ENCODE measurements around the gene ZNF777.
"Not testable (repeated sequence)": the region's sequence is repeated elsewhere in the genome, so short reads cannot be mapped to it uniquely, and the experiment has no call there.

ZNF777 gene

DNA sequence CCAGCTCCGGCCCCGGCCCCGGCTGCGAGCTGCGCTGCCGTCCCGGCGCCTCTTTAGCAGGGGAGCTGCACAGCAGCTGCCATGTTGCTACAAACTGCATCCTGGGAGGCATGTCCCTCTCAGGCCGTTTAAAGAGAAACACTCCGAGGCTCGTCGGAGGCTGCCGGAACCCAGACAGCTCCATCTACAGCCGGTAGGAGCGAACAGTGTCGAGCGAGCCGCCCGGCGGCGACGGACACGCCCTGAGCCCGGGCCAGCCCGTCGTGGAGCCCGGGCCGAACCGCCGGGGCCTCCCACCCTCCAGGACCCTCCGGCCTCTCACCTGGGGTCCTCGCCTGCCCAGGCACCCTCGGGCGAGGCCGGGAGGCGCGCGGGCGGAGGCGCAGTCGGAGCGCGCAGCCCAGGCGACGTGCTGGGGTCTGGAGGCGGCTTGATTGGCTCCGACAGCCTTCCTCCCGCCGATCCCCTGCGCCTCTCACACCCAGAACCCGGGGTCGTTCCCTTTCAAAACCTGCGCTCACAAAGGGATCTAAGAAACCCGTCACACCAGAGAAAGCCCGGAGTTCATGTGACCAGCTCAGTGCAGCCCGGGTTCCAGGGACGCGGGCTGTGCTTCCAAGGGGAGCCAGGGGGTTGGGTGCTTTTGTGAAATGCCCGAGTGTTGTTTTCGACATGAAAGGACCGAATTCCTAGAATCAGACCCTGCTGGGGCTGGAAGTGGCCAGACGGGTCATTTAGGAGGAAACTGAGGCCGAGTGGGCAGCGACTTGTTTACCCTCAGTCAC is at the start of gene ZNF777:
TSS of gene ZNF777 (minus strand) at position 570 of the 785 bp plus-strand sequence. CDS start 5,040 bp downstream, outside the sequence.
- peak; percentile 76 for DNase-seq

DNA sequence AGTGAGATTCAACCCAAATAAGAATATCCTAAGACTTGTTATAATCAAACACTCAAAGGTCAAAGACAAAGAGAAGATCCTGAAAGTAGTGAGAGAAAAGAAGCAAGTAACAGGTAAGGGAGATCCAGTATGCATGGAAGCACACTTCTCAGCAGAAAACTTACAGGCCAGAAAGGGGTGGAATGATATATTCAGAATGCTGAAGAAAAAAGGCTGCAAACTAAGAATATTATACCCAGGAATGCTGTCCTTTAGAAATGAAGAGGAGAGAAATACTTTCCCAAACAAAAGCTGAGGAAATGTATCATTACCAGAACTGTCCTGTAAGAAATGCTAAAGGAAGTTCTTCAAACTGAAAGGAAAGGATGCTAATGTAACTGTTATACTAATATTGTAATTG is 49.4 kb upstream of the ZNF777 start:
- DNase-seq, result no peak

DNA sequence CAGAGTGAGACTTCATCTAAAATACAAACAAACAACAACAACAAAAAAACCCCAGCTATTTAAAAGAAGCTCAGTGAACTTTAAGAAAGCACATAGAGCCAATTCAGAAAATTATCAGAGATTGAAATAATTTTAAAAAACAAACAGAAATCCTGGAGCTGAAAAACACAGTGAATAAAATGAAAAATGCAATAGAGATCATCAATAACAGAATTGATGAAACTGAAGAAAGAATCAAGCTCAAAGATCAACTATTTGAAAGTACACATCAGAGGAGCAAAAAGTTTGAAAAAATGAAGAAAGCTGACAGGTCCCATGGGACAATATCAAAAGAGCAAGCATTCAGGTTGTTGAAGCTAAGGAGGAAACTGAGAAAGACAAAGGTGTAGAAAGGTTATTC is 48.9 kb upstream of the ZNF777 start:
- no peak for DNase-seq

DNA sequence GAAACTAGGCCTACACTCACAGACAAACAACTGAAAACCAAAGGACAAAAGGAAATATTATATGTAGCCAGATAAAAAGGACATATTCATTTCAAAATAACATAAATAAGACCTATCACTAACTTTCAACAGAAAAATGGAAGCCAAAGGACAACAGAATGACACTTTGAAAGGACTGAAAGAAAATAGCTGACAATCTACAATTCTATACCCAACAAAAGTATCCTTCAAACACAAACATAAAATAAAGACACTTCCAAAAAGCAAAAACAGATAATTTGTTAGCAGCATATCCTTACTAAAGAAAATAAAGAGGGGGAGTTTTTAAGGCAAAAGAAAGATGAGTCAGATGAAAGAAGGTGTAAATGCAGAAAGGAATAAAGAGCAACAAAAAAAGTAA is 44.7 kb upstream of the ZNF777 start:
- DNase-seq, result no peak

DNA sequence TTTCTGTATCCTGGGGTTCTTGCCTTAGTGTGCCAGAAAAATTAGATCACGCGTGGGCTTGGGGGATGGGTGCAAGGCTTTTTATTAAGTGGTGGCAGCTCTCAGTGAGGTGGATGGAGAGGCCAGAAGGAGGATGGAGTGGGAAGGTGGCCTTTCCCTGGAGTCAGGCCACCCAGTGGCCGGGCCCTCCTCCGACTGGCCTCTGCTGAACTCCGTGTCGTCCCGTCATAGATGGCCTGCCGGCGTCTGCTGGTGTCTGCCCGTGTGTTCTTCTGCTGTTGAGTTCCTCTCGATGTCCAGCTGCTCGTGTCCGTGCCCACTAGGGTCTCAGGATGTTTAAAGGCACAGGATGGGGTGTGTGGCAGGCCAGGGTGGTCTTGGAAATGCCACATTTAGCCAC is 40.8 kb upstream of the ZNF777 start:
- no peak for DNase-seq

DNA sequence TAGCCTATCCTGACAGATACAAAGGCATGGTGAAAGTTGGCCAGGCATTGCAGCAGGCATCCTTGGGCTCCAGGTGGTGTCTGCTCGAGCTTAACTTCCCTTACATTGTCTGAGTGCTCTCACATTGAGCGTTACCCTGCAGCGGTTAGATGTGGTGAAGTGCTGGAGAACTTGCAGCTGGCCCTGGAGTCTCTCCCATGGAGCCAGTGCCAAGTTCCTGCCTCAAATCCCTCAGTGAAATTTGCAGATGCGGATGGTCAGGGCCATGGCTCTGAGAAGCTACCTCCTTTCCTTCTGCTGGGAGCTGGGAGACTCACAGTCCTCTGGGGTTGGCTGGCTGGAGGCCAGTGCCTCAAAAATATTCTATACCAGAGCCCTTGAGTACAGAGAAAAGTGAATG is 40.0 kb upstream of the ZNF777 start:
- no peak for DNase-seq

DNA sequence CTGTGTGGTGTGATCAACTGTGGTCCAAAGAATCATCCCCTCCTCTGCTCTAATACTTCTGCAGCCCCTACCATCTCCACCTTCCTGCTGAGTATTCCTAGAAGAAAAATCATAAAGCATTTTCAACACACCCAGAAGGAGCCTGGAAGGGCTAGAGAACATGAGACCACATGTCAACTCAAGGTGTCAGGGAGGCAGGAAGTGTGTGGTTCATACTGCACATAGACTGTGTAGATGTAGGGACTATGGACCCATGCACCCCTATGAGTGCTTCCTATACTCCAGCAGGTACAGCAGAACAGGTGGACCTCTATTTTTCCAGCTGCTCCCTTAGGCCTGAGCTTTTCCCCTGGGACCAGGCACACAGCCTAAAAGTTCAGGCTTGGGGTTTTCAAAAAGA is 39.3 kb upstream of the ZNF777 start:
- DNase-seq, result no peak

DNA sequence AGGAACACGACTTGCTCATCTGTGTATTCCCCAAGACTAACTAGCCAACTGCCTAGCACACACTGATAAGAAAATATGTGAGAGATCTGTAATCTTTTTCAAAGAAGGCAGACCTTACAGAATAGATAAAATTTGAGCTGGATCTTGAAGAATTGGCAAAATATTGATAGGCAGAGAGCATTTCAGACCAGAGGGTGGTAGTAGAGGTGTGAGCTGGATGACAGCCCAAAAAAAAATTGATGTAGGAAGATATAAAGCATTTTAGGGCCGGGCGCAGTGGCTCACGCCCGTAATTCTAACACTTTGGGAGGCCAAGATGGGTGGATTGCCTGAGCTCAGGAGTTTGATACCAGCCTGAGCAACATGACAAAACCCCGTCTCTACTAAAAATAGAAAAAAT is 37.9 kb upstream of the ZNF777 start:
- DNase-seq, result no peak

DNA sequence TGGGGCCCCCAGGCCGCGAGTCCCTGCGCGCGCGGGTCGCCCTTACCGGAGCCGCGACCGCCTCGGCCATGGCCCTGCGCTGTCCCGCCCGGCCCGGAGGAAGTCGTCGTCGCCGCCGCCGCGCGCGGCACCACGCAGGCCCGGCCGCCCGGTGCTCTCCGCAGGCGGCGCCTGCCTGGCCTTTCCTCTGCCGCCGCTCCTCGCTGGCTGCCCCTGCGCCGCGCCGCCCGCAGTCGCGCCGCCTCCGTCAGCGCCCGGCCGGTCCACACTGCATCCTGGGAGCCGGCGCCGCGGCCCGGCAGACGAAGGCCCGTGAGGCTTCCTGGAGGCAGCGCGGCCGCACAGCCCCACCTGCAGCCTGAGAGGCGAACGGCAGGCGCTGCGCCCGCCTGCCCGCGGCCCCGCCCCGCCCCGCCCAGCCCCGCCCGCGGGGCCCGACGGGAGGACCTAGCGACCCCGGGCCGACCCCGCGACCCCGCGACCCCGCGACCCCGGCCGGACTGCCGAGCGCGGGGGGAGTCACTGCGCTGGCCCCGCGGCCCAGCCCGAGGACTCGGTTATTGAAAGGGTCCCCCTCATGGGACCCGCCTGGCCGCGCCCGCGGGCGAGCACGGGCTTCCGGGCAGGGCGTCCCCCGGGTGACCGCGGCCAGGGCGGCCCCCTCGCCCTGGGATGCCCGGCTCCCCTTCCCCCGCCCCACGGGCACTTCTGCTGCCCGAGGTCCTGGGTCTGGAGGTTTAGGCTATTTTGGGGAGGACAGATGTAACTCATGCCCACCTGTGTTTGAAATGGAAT is 36.8 kb upstream of the ZNF777 start, which contains the start of gene ZNF746:
TSS of gene ZNF746 (minus strand) at position 343 of the 795 bp plus-strand sequence. CDS start at position 70, 273 bp downstream.
- peak; percentile 86 for DNase-seq

DNA sequence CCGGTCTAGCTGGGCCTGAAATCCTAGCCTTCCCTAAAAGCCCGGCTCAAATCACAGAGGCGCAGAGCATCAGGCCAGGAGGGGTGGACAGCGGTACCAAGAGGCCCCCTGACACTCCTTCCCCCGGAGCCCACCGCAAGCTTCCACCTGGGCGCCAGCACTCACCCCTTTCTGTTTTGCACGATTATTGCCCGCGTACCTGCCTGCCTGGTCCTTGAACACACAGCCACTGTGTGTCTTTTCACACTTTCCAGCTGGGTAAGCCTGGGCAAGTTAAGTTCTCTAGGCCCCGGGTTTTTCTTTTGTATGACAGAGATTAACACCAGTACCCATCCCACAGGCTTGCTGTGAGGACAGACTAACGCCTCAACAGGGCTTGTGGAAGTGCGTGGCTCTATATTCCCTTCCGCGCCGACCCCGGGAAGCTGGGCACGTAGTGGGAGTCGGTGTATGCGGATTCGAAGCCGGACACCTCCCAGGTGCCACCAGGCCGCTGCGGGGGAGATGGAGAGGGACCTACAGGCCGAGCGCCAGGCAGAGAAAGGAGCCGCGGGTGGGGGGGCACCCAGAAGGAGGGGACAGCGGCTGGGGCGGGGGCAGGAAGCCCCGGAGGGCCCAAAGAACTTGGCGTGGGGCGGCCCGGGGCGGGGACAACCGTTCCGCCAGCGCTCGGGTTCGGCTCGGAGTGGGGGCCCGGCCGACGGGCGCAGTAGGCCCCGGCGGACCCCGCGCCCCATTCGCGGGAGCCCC is 36.0 kb upstream of the ZNF777 start:
- peak; percentile 61 for DNase-seq

DNA sequence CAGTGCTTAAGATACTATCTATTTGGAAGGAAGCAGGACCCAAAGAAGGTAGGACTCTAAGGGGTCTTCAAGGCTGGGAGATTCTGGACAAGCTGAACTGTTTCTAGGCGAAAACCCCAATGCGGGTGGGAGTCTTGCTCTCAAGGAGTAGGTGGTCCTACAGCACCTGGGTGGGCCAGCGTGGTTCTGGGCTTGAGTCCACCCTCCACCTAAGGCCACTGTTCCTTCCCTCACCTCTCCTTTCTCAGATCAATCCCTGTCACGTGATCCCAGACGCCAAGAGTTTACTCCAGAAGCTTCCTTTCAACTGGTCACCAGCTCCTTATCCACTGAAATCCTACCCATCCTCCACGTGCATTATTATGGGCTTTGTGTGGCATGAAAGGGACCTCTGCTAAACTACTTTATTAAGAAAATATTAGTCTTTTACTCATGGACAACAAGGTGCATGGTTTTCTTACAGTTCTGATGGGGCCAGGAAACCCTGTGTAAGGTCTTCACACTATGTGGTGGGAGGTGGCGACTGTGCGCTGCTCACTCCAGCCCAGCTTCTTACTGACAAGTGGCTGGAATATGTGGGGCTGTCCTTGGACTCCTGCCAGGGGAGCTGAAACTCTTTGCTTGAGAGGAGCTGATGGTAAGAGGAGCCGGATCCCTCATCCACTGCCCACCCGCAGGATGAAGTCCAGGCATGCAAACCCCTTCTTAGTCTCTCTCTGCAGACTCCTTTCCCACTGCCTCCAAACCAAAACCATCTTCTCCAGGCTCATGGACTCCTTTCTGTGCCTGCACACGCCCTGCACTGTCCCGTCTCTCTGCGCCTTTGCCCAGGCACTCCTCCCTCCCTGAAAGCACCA is 35.2 kb upstream of the ZNF777 start:
- no peak for DNase-seq

DNA sequence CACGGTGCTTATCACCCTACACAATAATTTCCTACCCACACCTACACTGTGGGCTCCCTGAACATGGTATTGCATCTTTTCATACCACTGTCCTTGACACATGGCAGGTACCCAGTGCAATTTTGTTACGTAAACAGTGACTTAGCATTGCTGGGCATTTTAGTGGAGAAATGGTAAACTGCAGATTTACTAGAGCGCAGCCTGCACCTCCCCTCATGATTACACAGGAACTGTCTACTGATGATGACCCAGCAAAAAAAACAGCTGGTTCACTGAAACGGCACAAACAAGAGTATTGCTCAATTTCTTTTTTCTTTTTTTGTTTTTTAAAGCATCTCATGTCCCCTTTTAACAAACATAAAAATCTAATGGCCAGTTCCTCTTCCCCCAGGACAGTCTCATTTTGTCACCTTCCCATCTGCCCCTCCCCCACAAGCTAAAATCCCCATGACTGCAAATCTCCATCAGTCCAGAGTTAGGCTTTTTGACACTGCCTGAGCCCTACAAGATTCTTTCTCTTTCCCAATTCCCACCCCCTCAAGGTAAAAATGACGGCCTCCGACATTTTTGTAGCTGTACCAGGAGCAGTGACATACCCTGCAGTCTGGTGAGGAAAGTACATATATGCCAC is 34.0 kb upstream of the ZNF777 start:
- DNase-seq, result no peak

DNA sequence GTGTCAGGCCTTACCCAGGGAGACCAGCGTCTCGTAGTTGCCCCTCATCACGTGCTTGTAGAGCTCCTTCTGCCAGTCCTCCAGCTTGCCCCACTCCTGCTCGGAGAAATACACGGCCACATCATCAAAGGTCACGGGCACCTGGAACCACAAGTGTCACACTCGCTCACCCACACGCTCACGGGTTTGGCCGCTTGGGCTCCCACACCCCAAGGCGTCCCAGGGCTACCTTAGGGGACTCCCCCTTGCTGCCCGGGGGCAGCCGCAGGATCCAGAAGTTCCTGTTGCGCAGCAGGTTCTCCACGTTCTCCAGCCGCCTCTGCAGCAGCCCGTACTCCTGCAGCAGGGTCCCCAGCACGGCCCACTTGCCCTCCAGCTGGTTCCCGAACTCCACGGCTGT is 33.1 kb upstream of the ZNF777 start:
- not testable (repeated sequence) for DNase-seq

DNA sequence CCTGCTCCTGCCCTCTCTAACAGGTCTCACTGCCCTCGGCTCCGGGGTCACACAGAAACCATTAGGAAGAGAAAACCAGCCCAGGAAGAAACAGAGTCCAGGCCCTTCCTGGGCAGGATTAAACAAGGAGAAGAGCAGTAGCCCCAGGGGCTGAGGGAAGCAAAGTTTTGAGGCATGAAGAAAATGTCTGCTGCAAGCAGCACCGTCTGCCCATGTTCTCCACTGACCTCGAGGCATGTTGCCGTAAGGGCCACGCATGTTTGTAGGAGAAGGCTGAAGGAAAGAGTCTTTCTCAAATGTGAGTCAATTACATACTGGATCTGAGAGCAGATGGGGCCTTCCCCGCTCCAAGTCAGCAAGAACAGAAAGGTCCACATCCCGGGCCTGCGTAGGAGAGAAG is 32.5 kb upstream of the ZNF777 start:
- no peak for DNase-seq

DNA sequence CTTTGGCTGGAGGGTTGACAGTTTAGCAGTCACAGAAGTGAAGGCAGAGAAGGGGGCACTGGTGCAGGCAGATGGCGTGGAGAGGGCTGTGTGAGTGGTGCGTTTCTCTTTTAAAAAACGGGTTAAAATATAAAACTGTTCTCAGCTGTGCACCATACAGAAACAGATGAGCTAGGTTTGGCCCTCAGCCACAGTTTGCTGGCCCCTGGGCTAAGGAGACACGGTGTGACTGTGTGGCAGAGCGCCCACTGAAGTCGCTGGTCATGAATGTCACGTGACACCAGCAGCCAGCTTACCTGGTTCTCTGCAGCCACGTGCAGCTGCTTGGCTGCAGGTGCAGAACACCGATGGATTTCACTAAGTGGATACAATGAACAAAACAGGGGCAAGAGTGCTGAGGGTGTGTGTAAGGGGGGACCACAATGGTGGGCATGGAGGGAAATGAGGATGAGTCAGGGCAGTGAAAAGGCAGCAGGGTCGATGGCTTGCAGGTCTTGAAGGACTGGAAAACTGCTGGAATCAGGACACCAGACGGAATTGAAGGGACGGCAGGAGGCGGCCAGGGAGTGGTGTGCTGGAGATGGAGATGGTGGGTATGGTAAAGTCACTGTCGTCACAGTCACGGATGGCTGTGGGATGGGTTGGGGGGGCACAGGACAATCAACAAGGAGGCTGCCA is 29.4 kb upstream of the ZNF777 start:
- DNase-seq, result no peak

DNA sequence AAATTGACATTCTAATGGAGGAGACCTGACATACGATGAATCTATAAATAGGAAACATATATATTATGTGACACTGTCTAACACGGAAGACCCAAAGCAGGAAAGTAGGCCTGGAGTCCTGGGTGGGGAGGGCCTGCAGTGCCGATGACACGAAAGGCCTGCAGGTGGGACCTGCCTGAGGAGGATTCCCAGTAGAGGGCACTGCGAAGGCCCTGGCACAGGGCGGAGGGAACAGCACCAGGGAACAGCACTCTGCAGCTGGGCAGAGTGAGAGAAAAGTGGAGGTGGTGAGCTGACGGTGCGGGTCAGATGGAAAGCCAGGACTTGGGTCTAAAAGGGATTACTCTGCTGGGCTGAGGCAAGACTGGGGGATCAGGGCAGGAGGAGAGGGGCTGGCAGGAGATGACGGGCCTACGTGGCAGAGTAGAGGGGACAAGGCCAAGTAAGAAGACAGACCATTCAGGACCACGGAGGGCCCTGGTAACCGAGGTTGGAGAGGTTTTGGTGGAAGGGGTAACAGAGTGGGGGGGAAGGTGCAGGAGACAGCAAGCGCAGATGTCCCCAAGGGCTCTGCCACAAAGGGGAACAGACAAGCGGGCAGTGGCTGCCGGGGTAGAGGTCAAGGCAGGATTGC is 28.6 kb upstream of the ZNF777 start:
- no peak for DNase-seq

DNA sequence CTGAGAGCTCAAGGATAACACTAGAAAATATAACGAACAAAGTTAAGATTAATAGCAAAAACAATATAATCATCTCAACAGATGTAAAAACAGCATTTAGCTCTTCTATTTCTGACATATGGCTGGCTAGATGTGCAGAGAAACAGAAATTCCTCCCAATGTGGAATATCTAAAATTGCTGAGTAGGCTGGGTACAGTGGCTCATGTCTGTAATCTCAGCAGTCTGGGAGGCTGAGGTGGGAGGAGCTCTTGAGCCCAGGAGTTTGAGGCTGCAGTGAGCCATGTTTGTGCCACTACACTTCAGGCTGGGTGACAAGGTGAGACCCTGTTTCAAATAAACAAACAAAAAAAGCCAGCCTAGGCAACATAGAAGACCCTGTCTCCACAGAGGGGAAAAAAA is 18.7 kb upstream of the ZNF777 start:
- no peak for DNase-seq

DNA sequence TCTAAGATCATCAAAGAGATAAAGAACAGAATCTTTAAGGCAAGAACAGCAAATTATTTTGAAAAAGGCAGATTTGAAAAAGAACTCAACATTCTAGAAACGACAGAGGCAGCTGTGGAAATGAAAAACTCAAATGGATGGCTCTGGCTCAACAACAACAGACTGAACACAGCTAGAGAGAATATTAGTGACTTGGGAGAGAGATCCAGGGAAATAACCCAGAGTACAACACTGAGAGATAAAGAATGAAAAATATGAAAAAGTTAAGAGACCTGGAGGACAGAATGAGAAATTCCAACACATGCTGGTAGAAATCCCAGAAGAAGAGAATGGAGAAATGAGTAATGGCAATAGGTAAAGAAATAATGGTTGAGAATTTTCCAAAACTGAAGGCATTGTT is 17.9 kb upstream of the ZNF777 start:
- DNase-seq, result no peak

DNA sequence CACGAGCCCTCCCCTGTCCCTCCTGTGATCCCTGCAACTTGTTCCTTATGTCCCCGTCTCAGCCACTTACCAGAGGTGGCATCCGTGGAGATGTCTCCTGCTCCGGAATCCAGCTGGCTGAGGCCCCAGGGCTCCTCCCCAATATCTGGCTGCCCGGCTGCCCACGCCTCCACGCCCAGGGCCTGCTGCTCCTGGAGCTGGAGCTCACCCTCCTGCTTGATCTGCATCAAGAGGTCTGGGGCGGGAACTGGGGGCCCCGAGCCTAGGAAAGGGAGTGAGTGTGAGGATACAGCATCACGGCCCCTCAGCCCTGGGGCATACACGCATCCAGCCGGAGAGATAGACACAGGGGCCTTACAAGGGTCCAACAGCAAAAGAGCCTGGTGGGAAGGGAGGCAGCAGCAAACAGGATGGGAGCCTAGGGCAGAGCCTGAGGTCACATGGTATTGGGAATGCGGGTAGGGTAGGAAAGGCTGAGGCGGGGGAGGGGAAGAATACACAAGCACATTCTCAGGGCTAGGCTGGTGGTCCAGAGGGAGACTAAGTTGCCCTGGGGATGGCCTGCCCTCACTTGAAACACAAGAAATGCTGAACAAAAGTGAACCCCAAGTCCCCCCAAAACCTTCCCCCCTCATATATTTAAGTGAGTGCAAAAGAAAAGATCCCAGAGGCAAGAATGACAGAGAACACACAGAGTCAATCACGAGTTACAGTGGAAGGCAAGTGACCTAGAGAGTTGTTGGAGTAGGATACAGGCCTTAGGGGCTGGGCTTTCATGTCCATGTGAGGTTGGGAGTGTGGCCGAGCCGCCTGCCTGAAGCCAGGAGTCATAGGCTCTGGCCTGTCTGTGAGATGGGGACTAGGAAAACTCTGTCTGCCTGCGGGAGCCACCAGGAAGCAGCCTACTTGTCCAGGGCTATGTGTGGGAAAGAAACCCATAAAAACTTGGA is 16.9 kb upstream of the ZNF777 start:
- no peak for DNase-seq

DNA sequence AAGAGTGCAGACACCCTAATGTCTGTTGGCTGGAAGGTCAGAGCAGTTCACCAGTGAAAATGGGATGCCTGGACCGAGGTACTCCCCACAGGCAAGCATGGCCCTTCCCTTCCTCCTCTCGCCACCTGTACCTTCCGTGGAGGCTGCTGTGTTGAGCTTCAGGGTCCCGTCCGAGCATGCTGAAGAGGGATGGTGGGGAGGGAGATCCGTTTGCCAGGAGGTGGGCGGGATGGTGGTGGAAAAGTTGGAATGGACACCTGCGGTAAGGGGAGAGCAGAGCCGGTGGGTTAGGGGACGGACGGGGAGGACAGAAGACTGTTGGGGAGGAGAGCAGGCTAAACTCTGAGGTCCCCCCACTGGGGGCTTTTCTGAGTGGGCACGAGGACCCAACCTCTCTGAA is 15.9 kb upstream of the ZNF777 start:
- no peak for DNase-seq
